Panc1 (cell line): Measurements from ENCODE around the gene NUP93. TPM values are rescaled to one million over a fixed set of nuclear protein-coding genes. Genes with fewer than 3 reads are reported as not detected.

Experiments used
- ATAC-seq: fragments of 200-7000 bp; cut with Tn5 transposase; 2 replicates; pipeline ENCODE4 v1.9.1; 2020; ENCODE audit warnings: mild to moderate bottlenecking, moderate library complexity
- BruUV-seq: library from RNA; stranded (reverse); fragments of 400-500 nt; replicated peaks from 2 replicates; lab custom pipeline; 2021; lab: Mats Ljungman, UMichigan
- CTCF ChIA-PET: fragments of 300-600 bp; sonication (Branson Sonifier 250); formaldehyde crosslinking; loops from one replicate; lab custom pipeline; 2022; ENCODE audit warnings: antibody characterized with exemption; lab: Charles Lee
- POLR2A ChIA-PET: fragments of 300-600 bp; sonication (Branson Sonifier 250); formaldehyde crosslinking; loops from one replicate; lab custom pipeline; 2022; ENCODE audit warnings: antibody characterized with exemption; lab: Charles Lee
- DNase-seq: peaks from one replicate; pipeline ENCODE4 v3.0.0-alpha.2; 2010; ENCODE audit warnings: low read depth, low spot score
- H3K27ac ChIP-seq: 2 replicates; pipeline ENCODE4 v1.5.1; 2011; ENCODE audit warnings: mild to moderate bottlenecking, low read length, inconsistent platforms
- H3K27me3 ChIP-seq: fragments of 200-500 bp; sonication (Bioruptor generic); 2 replicates; pipeline ENCODE4 v1.6.0; 2014; ENCODE audit warnings: low read length, inconsistent platforms; ENCODE audit not compliant: control insufficient read depth, insufficient read depth
- H3K36me3 ChIP-seq: fragments of 200-500 bp; sonication (Bioruptor generic); 2 replicates; pipeline ENCODE4 v1.5.1; 2014; ENCODE audit warnings: inconsistent platforms, mild to moderate bottlenecking, low read length, moderate library complexity; ENCODE audit not compliant: control insufficient read depth, insufficient read depth
- H3K4me1 ChIP-seq: 2 replicates; pipeline ENCODE4 v1.5.1; 2011; ENCODE audit warnings: inconsistent platforms, mild to moderate bottlenecking, low read length, moderate library complexity; ENCODE audit not compliant: control insufficient read depth, insufficient read depth
- H3K4me3 ChIP-seq, 2 experiments: 2 replicates each; pipeline ENCODE4 v1.5.1; 2011 to 2012; ENCODE audit warnings: low read depth in 2 of 2, low read length in 2 of 2, mild to moderate bottlenecking in 2 of 2, inconsistent platforms in 1 of 2, moderate library complexity in 1 of 2
- H3K9me3 ChIP-seq: fragments of 200-500 bp; sonication (Bioruptor generic); 2 replicates; pipeline ENCODE4 v1.5.1; 2014; ENCODE audit warnings: low read depth, mild to moderate bottlenecking, inconsistent platforms, low read length, moderate library complexity; ENCODE audit not compliant: control insufficient read depth, insufficient read depth
- POLR2AphosphoS5 ChIP-seq: IDR thresholded peaks from 2 replicates; pipeline ENCODE4 v1.6.1; 2012; ENCODE audit warnings: mild to moderate bottlenecking, low read depth, low read length, moderate library complexity
- SIN3A ChIP-seq: IDR thresholded peaks from 2 replicates; pipeline ENCODE4 v1.6.1; 2012; ENCODE audit warnings: low read depth, mild to moderate bottlenecking, low read length, moderate library complexity, borderline replicate concordance; ENCODE audit not compliant: insufficient read depth
- TCF7L2 ChIP-seq: IDR thresholded peaks from 2 replicates; pipeline ENCODE4 v1.6.1; 2011; ENCODE audit warnings: mild to moderate bottlenecking, low read depth, low read length, inconsistent platforms
- in situ Hi-C: cut with HindIII; loops from 2 replicates; pipeline ENCODE4 v1.10.0; 2016; ENCODE audit warnings: low sequenced_read_pairs, low pct_unique_long_range_greater_than_20kb
- intact Hi-C: fragments of 100-400 bp; cut with micrococcal nuclease; formaldehyde crosslinking; loops from one replicate; pipeline ENCODE4 v1.10.0; 2022; ENCODE audit not compliant: unreplicated experiment
- total RNA-seq: library from RNA; stranded (reverse); gene quantifications from one replicate; pipeline ENCODE4 v1.2.1, GENCODE V29; 2021; ENCODE audit not compliant: unreplicated experiment
- TF ChIP-seq, protein P1 (sequence below): fragments of 450-650 bp; IDR thresholded peaks from 2 replicates; pipeline ENCODE4 v1.5.1; 2017; ENCODE audit warnings: mild to moderate bottlenecking
- TF ChIP-seq, protein P2 (sequence below), 2 experiments: IDR thresholded peaks; 2 replicates each; pipeline ENCODE4 v1.6.1; 2011 to 2012; ENCODE audit warnings: low read depth in 2 of 2, control low read depth in 1 of 2, low read length in 1 of 2, mild to moderate bottlenecking in 1 of 2, moderate library complexity in 1 of 2; ENCODE audit not compliant: insufficient read depth in 1 of 2

The NUP93 gene
- total RNA-seq, 1 experiment from 2014 or later, result 88.5 TPM

DNA sequence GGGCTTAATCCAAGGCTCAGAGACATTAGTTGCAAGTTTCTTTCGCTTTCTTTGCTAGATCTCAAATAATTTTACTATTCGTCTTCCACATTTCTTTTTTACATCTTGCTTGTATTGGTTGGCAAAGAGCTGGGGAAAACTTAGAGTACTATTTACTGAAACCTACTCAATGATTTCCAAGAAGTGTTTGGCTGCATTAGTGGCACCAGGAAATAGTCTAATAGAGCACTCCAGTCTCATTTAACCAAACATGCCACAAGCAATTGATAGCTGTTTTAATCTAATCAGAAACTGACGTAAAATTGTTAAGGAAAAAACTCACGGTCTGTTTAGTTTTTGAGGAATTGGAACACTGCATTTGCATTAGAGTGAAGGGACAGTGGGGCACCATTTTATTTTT, 29.0 kb downstream of the NUP93 start:
- no peaks in the 10 kb centered on the region; the same call in 1 of the 2 replicates for H3K36me3 ChIP-seq
- ChIA-PET POLR2A (no interaction called here), CTCF (no interaction called here)
- intact Hi-C loops (no loop called here), in situ Hi-C loops (no loop called here)
- ATAC-seq (no peak), DNase-seq (no peak)
- H3K9me3 ChIP-seq, result no peaks in the 10 kb centered on the region
- H3K27me3 ChIP-seq, result no peaks in the 10 kb centered on the region
- H3K27ac ChIP-seq, result no peak overlapping the region
- no peaks in the 10 kb centered on the region for H3K4me1 ChIP-seq
- H3K4me3 ChIP-seq, result no peak overlapping the region
- TF ChIP-seq, protein P1, sequence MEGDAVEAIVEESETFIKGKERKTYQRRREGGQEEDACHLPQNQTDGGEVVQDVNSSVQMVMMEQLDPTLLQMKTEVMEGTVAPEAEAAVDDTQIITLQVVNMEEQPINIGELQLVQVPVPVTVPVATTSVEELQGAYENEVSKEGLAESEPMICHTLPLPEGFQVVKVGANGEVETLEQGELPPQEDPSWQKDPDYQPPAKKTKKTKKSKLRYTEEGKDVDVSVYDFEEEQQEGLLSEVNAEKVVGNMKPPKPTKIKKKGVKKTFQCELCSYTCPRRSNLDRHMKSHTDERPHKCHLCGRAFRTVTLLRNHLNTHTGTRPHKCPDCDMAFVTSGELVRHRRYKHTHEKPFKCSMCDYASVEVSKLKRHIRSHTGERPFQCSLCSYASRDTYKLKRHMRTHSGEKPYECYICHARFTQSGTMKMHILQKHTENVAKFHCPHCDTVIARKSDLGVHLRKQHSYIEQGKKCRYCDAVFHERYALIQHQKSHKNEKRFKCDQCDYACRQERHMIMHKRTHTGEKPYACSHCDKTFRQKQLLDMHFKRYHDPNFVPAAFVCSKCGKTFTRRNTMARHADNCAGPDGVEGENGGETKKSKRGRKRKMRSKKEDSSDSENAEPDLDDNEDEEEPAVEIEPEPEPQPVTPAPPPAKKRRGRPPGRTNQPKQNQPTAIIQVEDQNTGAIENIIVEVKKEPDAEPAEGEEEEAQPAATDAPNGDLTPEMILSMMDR, result no peak
- TF ChIP-seq TCF7L2 (no peak), SIN3A (no peak), POLR2AphosphoS5 (no peak)
- TF ChIP-seq, protein P2, sequence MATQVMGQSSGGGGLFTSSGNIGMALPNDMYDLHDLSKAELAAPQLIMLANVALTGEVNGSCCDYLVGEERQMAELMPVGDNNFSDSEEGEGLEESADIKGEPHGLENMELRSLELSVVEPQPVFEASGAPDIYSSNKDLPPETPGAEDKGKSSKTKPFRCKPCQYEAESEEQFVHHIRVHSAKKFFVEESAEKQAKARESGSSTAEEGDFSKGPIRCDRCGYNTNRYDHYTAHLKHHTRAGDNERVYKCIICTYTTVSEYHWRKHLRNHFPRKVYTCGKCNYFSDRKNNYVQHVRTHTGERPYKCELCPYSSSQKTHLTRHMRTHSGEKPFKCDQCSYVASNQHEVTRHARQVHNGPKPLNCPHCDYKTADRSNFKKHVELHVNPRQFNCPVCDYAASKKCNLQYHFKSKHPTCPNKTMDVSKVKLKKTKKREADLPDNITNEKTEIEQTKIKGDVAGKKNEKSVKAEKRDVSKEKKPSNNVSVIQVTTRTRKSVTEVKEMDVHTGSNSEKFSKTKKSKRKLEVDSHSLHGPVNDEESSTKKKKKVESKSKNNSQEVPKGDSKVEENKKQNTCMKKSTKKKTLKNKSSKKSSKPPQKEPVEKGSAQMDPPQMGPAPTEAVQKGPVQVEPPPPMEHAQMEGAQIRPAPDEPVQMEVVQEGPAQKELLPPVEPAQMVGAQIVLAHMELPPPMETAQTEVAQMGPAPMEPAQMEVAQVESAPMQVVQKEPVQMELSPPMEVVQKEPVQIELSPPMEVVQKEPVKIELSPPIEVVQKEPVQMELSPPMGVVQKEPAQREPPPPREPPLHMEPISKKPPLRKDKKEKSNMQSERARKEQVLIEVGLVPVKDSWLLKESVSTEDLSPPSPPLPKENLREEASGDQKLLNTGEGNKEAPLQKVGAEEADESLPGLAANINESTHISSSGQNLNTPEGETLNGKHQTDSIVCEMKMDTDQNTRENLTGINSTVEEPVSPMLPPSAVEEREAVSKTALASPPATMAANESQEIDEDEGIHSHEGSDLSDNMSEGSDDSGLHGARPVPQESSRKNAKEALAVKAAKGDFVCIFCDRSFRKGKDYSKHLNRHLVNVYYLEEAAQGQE (IDR thresholded peaks at IDR 0.05; ENCODE audit: insufficient read depth in 1 of 2, low read depth in 2 of 2, low read length in 1 of 2), result no peak
- BruUV-seq, result no TSS peak

DNA sequence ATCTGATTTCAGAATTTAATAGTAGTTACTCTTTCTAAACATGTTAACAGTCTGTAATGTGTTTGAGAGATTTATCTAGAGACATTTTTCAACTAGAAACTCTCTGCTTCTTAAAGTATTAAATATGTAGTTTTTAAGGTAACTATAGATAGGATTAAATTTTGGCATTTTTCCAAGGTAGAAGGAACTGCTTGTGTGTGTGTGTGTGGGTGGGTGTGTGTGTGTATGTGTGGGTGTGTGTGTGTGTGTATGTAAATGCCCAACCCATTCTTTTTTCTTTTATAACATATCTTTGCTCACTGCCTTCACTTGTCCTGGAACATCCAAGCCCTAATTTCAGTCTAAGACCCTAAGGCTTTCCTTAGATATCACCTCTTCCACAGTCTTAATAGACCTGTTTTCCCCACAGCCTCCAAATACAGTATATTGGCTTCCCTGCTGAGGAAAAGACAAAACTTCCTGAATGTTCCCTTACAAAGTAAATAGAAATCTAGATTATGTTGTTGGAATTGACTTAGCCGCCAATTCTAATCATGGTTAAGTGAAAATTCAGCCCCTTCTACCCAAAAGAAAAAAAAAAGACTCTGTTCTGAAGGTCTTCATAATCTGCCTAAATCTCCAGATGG, 33.5 kb downstream of the NUP93 start:
- ChIA-PET CTCF (no interaction called here), POLR2A (no interaction called here)
- no peak for DNase-seq
- H3K4me1 ChIP-seq, result no peaks in the 10 kb centered on the region
- no peaks in the 10 kb centered on the region for H3K27me3 ChIP-seq
- ATAC-seq, result no peak
- intact Hi-C loops, result no loop called here
- in situ Hi-C loops, result no loop called here
- H3K27ac ChIP-seq, result no peak overlapping the region
- no TSS peak for BruUV-seq
- no peak overlapping the region for H3K4me3 ChIP-seq
- H3K36me3 ChIP-seq, result no peaks in the 10 kb centered on the region; the same call in 1 of the 2 replicates
- no peak for TF ChIP-seq TCF7L2
- TF ChIP-seq, protein P1, result no peak
- TF ChIP-seq, protein P2 (IDR thresholded peaks at IDR 0.05; ENCODE audit: insufficient read depth in 1 of 2, low read depth in 2 of 2, low read length in 1 of 2), result no peak
- TF ChIP-seq POLR2AphosphoS5, result no peak
- TF ChIP-seq SIN3A, result no peak
- no peaks in the 10 kb centered on the region for H3K9me3 ChIP-seq
